Measurements from ENCODE around the gene REEP1. TPM values are rescaled to one million over a fixed set of nuclear protein-coding genes. Genes with fewer than 3 reads are reported as not detected.

The REEP1 gene
- total and polyA plus RNA-seq, 2 experiments from 2014 or later = 21.5 to 26.5 TPM

GRCh38 chr2:86295066-86295465 is 42.4 kb downstream of the REEP1 start:
- Histone ChIP-seq H4K20me1 (ENCODE audit: insufficient read depth, poor library complexity, severe bottlenecking) (no peaks in the 10 kb centered on the region), H2AFZ (no peak overlapping the region), H3K4me1 (ENCODE audit: insufficient read depth) (no peaks in the 10 kb centered on the region), H3K9me3 (ENCODE audit: low read depth) (no peaks in the 10 kb centered on the region), H3K27me3 (no peaks in the 10 kb centered on the region), H3K27ac (no peak overlapping the region), H3K9me2 (replicated peaks; ENCODE audit: insufficient read depth) (no peaks in the 10 kb centered on the region), H3K36me3 (replicated peaks; ENCODE audit: insufficient read depth, low read depth) (no peaks in the 10 kb centered on the region), H3K79me2 (no peaks in the 10 kb centered on the region), H3K4me3 (no peak overlapping the region), H3K4me2 (no peak overlapping the region)
- DNase-seq (ENCODE audit: low spot score) = no peak
- TF ChIP-seq CTCF (IDR thresholded peaks at IDR 0.05; ENCODE audit: poor library complexity) = no peak
- no peak for TF ChIP-seq EZH2phosphoT487 (IDR thresholded peaks at IDR 0.05; ENCODE audit: low read depth, severe bottlenecking, unreplicated experiment)
- no peak for TF ChIP-seq EZH2 (IDR thresholded peaks at IDR 0.05; ENCODE audit: borderline replicate concordance)
- 86% methylated on average over 8 of the region's 8 CpGs for WGBS (ENCODE audit: low lambda C conversion rate, missing lambda C conversion rate)

- H2AFZ ChIP-seq = no peak overlapping the region
- TF ChIP-seq EZH2 (IDR thresholded peaks at IDR 0.05; ENCODE audit: borderline replicate concordance) (no peak), EZH2phosphoT487 (IDR thresholded peaks at IDR 0.05; ENCODE audit: low read depth, severe bottlenecking, unreplicated experiment) (no peak), CTCF (IDR thresholded peaks at IDR 0.05; ENCODE audit: poor library complexity) (no peak)
- H3K4me2 ChIP-seq = no peak overlapping the region
- H3K36me3 ChIP-seq (replicated peaks; ENCODE audit: insufficient read depth, low read depth) = no peaks in the 10 kb centered on the region
- H4K20me1 ChIP-seq (ENCODE audit: insufficient read depth, poor library complexity, severe bottlenecking) = no peaks in the 10 kb centered on the region
- H3K9me2 ChIP-seq (replicated peaks; ENCODE audit: insufficient read depth) = no peaks in the 10 kb centered on the region
- H3K9me3 ChIP-seq (ENCODE audit: low read depth) = no peaks in the 10 kb centered on the region
- H3K79me2 ChIP-seq = no peaks in the 10 kb centered on the region
- no peaks in the 10 kb centered on the region for H3K4me1 ChIP-seq (ENCODE audit: insufficient read depth)
- WGBS (ENCODE audit: low lambda C conversion rate, missing lambda C conversion rate) = 70% methylated on average over 3 of the region's 3 CpGs
- H3K27me3 ChIP-seq = no peaks in the 10 kb centered on the region
- H3K4me3 ChIP-seq = no peak overlapping the region
- no peak overlapping the region for H3K27ac ChIP-seq
- DNase-seq (ENCODE audit: low spot score) = no peak
Observed at GRCh38 chr2:86293612-86294011, 43.8 kb downstream of the REEP1 start.

GRCh38 chr2:86292571-86293515 is 44.6 kb downstream of the REEP1 start:
- H3K4me3 ChIP-seq = no peak overlapping the region
- no peaks in the 10 kb centered on the region for H3K36me3 ChIP-seq (replicated peaks; ENCODE audit: insufficient read depth, low read depth)
- no peaks in the 10 kb centered on the region for H3K4me1 ChIP-seq (ENCODE audit: insufficient read depth)
- H3K27ac ChIP-seq = no peak overlapping the region
- DNase-seq (ENCODE audit: low spot score) = no peak
- TF ChIP-seq EZH2phosphoT487 (IDR thresholded peaks at IDR 0.05; ENCODE audit: low read depth, severe bottlenecking, unreplicated experiment) (no peak), CTCF (IDR thresholded peaks at IDR 0.05; ENCODE audit: poor library complexity) (no peak), EZH2 (IDR thresholded peaks at IDR 0.05; ENCODE audit: borderline replicate concordance) (no peak)
- H4K20me1 ChIP-seq (ENCODE audit: insufficient read depth, poor library complexity, severe bottlenecking) = no peaks in the 10 kb centered on the region
- no peak overlapping the region for H3K4me2 ChIP-seq
- H3K27me3 ChIP-seq = no peaks in the 10 kb centered on the region
- no peak overlapping the region for H2AFZ ChIP-seq
- H3K79me2 ChIP-seq = no peaks in the 10 kb centered on the region
- no peaks in the 10 kb centered on the region for H3K9me2 ChIP-seq (replicated peaks; ENCODE audit: insufficient read depth)
- 88% methylated on average over 7 of the region's 7 CpGs for WGBS (ENCODE audit: low lambda C conversion rate, missing lambda C conversion rate)
- no peaks in the 10 kb centered on the region for H3K9me3 ChIP-seq (ENCODE audit: low read depth)

Measured in hepatocyte (in vitro differentiated cells).